ENCODE measurements around the gene ICOS.

DNA sequence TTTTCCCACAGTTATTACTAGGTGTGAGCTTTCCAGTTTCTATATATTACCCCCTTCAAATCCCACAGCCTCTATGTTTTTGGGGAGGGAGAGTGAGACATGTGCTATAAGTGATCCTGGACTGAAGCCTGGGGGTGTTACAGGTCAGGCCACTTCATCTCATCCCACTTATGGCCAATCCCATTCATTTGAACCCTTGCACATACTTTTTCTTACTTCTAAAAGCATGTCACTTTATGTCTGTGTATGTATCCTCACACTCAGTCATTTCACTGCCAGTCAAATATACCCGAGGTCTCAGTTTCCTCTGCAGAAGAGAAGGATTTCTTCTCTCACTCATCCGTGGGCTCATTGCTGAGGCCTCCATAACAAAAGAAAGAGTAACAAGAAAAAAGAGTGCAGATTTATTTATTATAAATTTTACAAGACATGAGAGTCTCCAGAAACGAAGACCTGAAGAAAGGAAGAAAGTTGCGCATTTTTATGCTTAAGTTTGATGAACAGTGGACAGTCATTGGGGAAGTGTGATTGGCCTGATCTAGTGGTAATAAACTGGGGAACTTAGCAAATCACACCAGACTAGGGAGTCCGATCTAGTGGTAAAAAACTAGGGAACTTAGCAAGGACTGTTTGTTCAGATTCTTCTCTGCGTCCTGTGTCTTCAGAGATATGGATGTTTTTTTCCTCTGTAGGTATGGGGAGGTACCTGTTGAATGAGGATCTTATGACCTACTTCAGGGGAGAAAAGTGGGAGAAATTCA, 52.1 kb downstream of the ICOS start:
- no peak for TF ChIP-seq EGR1 (IDR thresholded peaks at IDR 0.05; ENCODE audit: borderline replicate concordance, low read depth, low read length)
- TF ChIP-seq RAD21 (IDR thresholded peaks at IDR 0.05 in 1 of 2, conservative IDR thresholded peaks at IDR 0.05 in 1 of 2; ENCODE audit: low read depth in 2 of 2, low read length in 2 of 2), result no peak
- TF ChIP-seq, protein P1, sequence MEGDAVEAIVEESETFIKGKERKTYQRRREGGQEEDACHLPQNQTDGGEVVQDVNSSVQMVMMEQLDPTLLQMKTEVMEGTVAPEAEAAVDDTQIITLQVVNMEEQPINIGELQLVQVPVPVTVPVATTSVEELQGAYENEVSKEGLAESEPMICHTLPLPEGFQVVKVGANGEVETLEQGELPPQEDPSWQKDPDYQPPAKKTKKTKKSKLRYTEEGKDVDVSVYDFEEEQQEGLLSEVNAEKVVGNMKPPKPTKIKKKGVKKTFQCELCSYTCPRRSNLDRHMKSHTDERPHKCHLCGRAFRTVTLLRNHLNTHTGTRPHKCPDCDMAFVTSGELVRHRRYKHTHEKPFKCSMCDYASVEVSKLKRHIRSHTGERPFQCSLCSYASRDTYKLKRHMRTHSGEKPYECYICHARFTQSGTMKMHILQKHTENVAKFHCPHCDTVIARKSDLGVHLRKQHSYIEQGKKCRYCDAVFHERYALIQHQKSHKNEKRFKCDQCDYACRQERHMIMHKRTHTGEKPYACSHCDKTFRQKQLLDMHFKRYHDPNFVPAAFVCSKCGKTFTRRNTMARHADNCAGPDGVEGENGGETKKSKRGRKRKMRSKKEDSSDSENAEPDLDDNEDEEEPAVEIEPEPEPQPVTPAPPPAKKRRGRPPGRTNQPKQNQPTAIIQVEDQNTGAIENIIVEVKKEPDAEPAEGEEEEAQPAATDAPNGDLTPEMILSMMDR (IDR thresholded peaks at IDR 0.05; ENCODE audit: control extremely low read depth in 1 of 3, insufficient read depth in 1 of 3, low read depth in 1 of 3, low read length in 3 of 3), result no peak
- no peak for TF ChIP-seq TAF1 (IDR thresholded peaks at IDR 0.05; ENCODE audit: low read depth, low read length)

Data from H1 (cell line).